A549 (cell line): ENCODE results near the gene NOS1AP. TPM values are rescaled to one million over a fixed set of nuclear protein-coding genes. Genes with fewer than 3 reads are reported as not detected.

ENCODE experiments used
- ATAC-seq, 2 experiments: fragments of 200-7000 bp in 1 of 2; fragments of >200 bp in 1 of 2; cut with Nextera tagmentation in 1 of 2; cut with Tn5 transposase in 1 of 2; 3 replicates each; pipeline versions ENCODE4 v1.8.0 to v1.9.1; 2018 to 2020; ENCODE audit warnings: mild to moderate bottlenecking in 1 of 2, moderate library complexity in 1 of 2
- CTCF ChIA-PET: fragments of 300-600 bp; sonication (Branson Sonifier 250); formaldehyde crosslinking; extraction: SDS; loops from one replicate; lab custom pipeline; 2021; ENCODE audit warnings: antibody characterized with exemption, inconsistent platforms; lab: Yijun Ruan, JAX
- POLR2A ChIA-PET: fragments of 350-600 bp; formaldehyde crosslinking; extraction: SDS; loops from one replicate; lab custom pipeline; 2021; ENCODE audit warnings: antibody characterized with exemption, inconsistent platforms; lab: Yijun Ruan, JAX
- DNase-seq, 2 experiments: peaks; one replicate each; pipeline versions ENCODE4 v3.0.0 to v3.0.0-alpha.2; 2011 to 2016; ENCODE audit warnings: low read depth in 1 of 2, low spot score in 1 of 2
- FAIRE-seq: peaks from 2 replicates; lab custom pipeline; 2011; peaks lifted over from hg19 to GRCh38; lab: Jason Lieb, UNC
- H3K27ac ChIP-seq, 2 experiments: fragments of >200 bp; sonication (Bioruptor Twin); formaldehyde crosslinking; 3 replicates each; pipeline ENCODE4 v1.5.1; 2016 to 2017
- H3K4me1 ChIP-seq: fragments of >200 bp; sonication (Bioruptor Twin); formaldehyde crosslinking; 3 replicates; pipeline ENCODE4 v1.6.1; 2016
- H3K4me2 ChIP-seq: fragments of >200 bp; sonication (Bioruptor Twin); formaldehyde crosslinking; 3 replicates; pipeline ENCODE4 v1.6.1; 2016
- H3K4me3 ChIP-seq: fragments of >200 bp; sonication (Bioruptor Twin); formaldehyde crosslinking; 3 replicates; pipeline ENCODE4 v1.5.1; 2016
- H3K9me3 ChIP-seq: fragments of >200 bp; sonication (Bioruptor Twin); formaldehyde crosslinking; 3 replicates; pipeline ENCODE4 v1.6.1; 2016
- ATOH8 ChIP-seq: fragments of 250-450 bp; sonication (Bioruptor Pico); IDR thresholded peaks from 2 replicates; pipeline ENCODE4 v1.5.0; 2020; ENCODE audit warnings: low read depth, mild to moderate bottlenecking, moderate library complexity
- CBX2 ChIP-seq: fragments of 200-600 bp; sonication (generic); IDR thresholded peaks from 2 replicates; pipeline ENCODE4 v1.6.1; 2016; ENCODE audit warnings: low read depth, mild to moderate bottlenecking, borderline replicate concordance
- CEBPB ChIP-seq, 2 experiments: fragments of >200 bp in 1 of 2; sonication (Bioruptor Twin) in 1 of 2; formaldehyde crosslinking in 1 of 2; IDR thresholded peaks; 2 replicates each; pipeline ENCODE4 v1.6.1; 2012 to 2016
- EHF ChIP-seq: fragments of 250-450 bp; sonication (Bioruptor Pico); IDR thresholded peaks from 2 replicates; pipeline ENCODE4 v1.5.0; 2020; ENCODE audit warnings: mild to moderate bottlenecking
- FOXS1 ChIP-seq: fragments of 250-450 bp; sonication (Bioruptor Pico); IDR thresholded peaks from 2 replicates; pipeline ENCODE4 v1.5.0; 2020; ENCODE audit warnings: mild to moderate bottlenecking, moderate library complexity
- HEYL ChIP-seq: fragments of 250-450 bp; sonication (Bioruptor Pico); IDR thresholded peaks from 2 replicates; pipeline ENCODE4 v1.8.0; 2021; ENCODE audit warnings: mild to moderate bottlenecking, moderate library complexity
- HOXB13 ChIP-seq: fragments of 250-450 bp; sonication (Bioruptor Pico); IDR thresholded peaks from 2 replicates; pipeline ENCODE4 v1.5.0; 2020; ENCODE audit warnings: low read depth, mild to moderate bottlenecking, moderate library complexity
- JUN ChIP-seq, 2 experiments: fragments of >200 bp; sonication (Bioruptor Twin); formaldehyde crosslinking; IDR thresholded peaks; 2 replicates in 1 of 2; 3 replicates in 1 of 2; pipeline ENCODE4 v1.6.1; 2016 to 2017
- PHF8 ChIP-seq: fragments of 200-600 bp; sonication (generic); IDR thresholded peaks from 2 replicates; pipeline ENCODE4 v1.6.1; 2016; ENCODE audit warnings: low read depth, mild to moderate bottlenecking, antibody characterized with exemption, moderate library complexity, borderline replicate concordance
- POLR2A ChIP-seq: IDR thresholded peaks from 2 replicates; pipeline ENCODE4 v1.6.1; 2012; ENCODE audit warnings: mild to moderate bottlenecking, low read length
- RARB ChIP-seq: fragments of 250-450 bp; sonication (Bioruptor Pico); IDR thresholded peaks from 2 replicates; pipeline ENCODE4 v1.8.0; 2021; ENCODE audit warnings: mild to moderate bottlenecking, moderate library complexity
- REST ChIP-seq: fragments of 200-600 bp; sonication (generic); IDR thresholded peaks from 2 replicates; pipeline ENCODE4 v1.6.1; 2016; ENCODE audit warnings: antibody characterized with exemption, mild to moderate bottlenecking, moderate library complexity
- RFX5 ChIP-seq: fragments of 450-650 bp; IDR thresholded peaks from 2 replicates; pipeline ENCODE4 v1.7.1; 2014; ENCODE audit warnings: antibody characterized with exemption, mild to moderate bottlenecking, moderate library complexity
- RNF2 ChIP-seq: fragments of 200-600 bp; sonication (generic); IDR thresholded peaks from 2 replicates; pipeline ENCODE4 v1.6.1; 2016; ENCODE audit warnings: low read depth, mild to moderate bottlenecking, antibody characterized with exemption, moderate library complexity, borderline replicate concordance
- TFCP2L1 ChIP-seq: fragments of 250-450 bp; sonication (Bioruptor Pico); IDR thresholded peaks from 2 replicates; pipeline ENCODE4 v1.5.0; 2021; ENCODE audit warnings: mild to moderate bottlenecking
- WGBS: methylation state at CpG from one replicate; pipeline ENCODE4 v1.1.6; 2017; ENCODE audit errors: missing lambda C conversion rate; 5-methylcytosine and 5-hydroxymethylcytosine counted together
- polyA plus RNA-seq, 4 experiments: library from polyadenylated mRNA; depleted of rRNA in 3 of 4; stranded (reverse); fragments of >200 nt; fragmentation: RNase III in 1 of 4; extraction: RNeasy Plus Mini Kit Qiagen cat#74134 plus additional on column Dnase treatment in 1 of 4; gene quantifications; 2 replicates in 3 of 4; 3 replicates in 1 of 4; pipeline ENCODE4 v1.2.3, GENCODE V29; 2011 to 2017
- TF ChIP-seq, protein P1 (sequence below): IDR thresholded peaks from 2 replicates; pipeline ENCODE4 v1.6.1; 2012

The NOS1AP gene
- polyA plus RNA-seq, 2 of the 4 experiments (the other 2 are of a cell fraction), result 0.17 to 0.25 TPM

DNA sequence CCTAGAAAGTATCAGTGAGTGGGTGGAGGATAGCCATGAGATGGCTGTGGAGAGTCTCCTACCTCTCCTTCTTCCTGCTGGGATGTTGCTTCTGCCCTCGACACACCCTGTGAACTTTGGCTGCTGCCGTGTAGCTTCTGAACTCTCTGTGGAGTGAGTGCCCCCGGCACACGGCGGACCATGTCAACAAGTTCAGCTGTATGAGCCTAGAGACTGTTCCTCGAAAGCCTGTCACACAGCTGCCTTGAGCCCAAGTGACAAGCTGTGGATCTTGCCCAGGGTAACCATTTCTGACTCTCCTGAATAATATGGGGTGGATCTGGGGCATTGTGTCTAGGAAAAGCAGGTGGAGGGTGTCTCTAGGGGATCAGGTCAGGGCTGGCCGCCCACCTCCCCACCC lies 143.2 kb downstream of the NOS1AP start:
- Histone ChIP-seq H3K4me2 (no peak overlapping the region), H3K4me3 (no peak overlapping the region), H3K27ac (no peak overlapping the region), H3K4me1 (no peaks in the 10 kb centered on the region), H3K9me3 (no peaks in the 10 kb centered on the region)
- POLR2A ChIA-PET, result no interaction called here
- TF ChIP-seq CBX2, result no peak
- TF ChIP-seq PHF8, result no peak
- no peak for TF ChIP-seq RNF2
- TF ChIP-seq REST, result no peak
- FAIRE-seq, result no peak
- no peak for ATAC-seq
- WGBS, result 44% methylated on average over 7 of the region's 7 CpGs
- CTCF ChIA-PET, result no interaction called here
- no peak for DNase-seq

DNA sequence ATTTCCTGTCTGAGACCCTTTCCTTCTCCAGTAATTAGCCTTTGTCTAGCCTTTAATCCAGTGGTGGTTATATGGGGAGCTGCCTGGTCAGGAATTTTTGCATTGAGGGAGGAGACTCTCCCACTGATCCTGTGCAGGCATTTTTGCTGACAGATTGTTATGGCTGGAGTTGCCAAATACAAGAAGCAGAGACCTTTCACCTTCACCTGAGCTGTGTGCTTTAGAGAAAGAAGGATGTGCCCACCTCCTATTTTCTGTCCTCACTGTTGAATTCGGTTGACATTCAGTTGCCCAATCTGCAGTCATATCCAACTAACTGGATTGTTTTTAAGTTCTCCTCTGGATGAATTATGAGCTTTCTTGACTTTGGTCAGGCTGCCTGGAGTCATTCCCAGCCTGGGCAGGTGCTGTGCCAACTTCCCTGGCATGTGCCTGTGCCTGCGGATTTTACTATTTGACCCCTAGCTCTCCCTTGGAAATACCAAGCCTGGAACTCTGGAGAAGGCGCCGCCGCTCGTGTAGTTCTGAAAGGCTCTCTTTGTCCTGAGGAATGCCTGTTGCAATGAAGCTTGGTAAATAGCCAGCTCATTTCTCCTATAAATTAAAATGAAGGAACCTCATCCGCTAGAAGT lies 143.9 kb downstream of the NOS1AP start:
- 73% methylated on average over 7 of the region's 7 CpGs for WGBS

More for the DNA sequence above, 143.9 kb downstream of the NOS1AP start:
- Histone ChIP-seq H3K9me3 (no peaks in the 10 kb centered on the region), H3K4me2 (no peak overlapping the region), H3K27ac (no peak overlapping the region), H3K4me1 (no peaks in the 10 kb centered on the region), H3K4me3 (no peak overlapping the region)
- CTCF ChIA-PET, result interaction anchor here (0.5 to 0.6 kb wide), 2 partner anchors 61 to 158 kb away, joined by 3 to 4 read pairs; no protein-coding TSS in a partner anchor
- no peak for ATAC-seq
- no peak for DNase-seq
- TF ChIP-seq ATOH8 (no peak), EHF (CRISPR knock-in tag) (no peak), RARB (CRISPR knock-in tag) (no peak), REST (no peak), HEYL (CRISPR knock-in tag) (no peak), JUN (IDR thresholded peaks at IDR 0.05) (no peak), RFX5 (no peak), CEBPB (IDR thresholded peaks at IDR 0.05) (no peak), TFCP2L1 (no peak), POLR2A (no peak), FOXS1 (CRISPR knock-in tag) (no peak), HOXB13 (CRISPR knock-in tag) (no peak)
- TF ChIP-seq, protein P1, sequence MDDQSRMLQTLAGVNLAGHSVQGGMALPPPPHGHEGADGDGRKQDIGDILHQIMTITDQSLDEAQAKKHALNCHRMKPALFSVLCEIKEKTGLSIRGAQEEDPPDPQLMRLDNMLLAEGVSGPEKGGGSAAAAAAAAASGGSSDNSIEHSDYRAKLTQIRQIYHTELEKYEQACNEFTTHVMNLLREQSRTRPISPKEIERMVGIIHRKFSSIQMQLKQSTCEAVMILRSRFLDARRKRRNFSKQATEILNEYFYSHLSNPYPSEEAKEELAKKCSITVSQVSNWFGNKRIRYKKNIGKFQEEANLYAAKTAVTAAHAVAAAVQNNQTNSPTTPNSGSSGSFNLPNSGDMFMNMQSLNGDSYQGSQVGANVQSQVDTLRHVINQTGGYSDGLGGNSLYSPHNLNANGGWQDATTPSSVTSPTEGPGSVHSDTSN, result no peak
- no peak for FAIRE-seq
- POLR2A ChIA-PET, result no interaction called here
